Esophagus muscularis mucosa (tissue), 3 donors: ENCODE data around the gene ALOX12B.

ENCODE experiments used
- CTCF ChIP-seq, 3 experiments: fragments of 200-600 bp in 2 of 3; fragments of 450-650 bp in 1 of 3; sonication (generic) in 2 of 3; IDR thresholded peaks; one replicate each; pipeline ENCODE4 v1.5.1; 2017 to 2019; ENCODE audit warnings: antibody characterized with exemption in 3 of 3, mild to moderate bottlenecking in 2 of 3, moderate library complexity in 1 of 3
- POLR2AphosphoS5 ChIP-seq, 2 donors: sonication (generic); formaldehyde crosslinking; IDR thresholded peaks; one replicate each; pipeline ENCODE4 v1.6.1; 2017; ENCODE audit warnings: antibody characterized with exemption in 2 of 2

- TF ChIP-seq CTCF (IDR thresholded peaks at IDR 0.05) (no peak), POLR2AphosphoS5 (IDR thresholded peaks at IDR 0.05) (no peak)
Measured at GRCh38 chr17:8055851-8056231, 31.7 kb downstream of the ALOX12B start.
